Measurements from ENCODE around the gene ACSL6.

The ACSL6 gene

DNA sequence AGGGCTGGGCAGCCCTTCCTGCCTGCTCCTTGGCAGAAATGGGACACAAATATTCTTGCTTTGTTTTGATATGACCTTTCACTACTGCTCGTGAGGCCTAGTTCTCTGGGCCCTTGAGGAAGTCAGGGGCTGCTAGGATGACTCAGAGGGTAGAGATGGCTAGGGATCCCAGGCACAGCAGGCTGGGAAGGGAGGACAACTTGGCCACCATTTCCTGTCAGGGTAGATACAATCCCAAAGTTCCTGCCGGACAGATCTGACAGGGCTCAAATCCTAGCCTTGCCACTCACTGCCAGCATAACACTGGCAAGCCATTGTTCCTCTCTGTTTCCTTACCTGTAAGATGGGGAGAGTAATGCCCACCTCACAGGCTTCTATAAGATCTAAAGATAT, 34.2 kb downstream of the ACSL6 start:
- Mint-ChIP-seq H3K36me3 (ENCODE audit: low read depth) (no peaks in the 10 kb centered on the region), H3K4me1 (ENCODE audit: low read depth) (no peaks in the 10 kb centered on the region), H3K27me3 (peaks cover 2% of the 10 kb centered on the region), H3K27ac (no peak overlapping the region), H3K4me3 (no peak overlapping the region), H3K9me3 (no peaks in the 10 kb centered on the region)
- intact Hi-C loops (cut with micrococcal nuclease): no loop called here

- Mint-ChIP-seq H3K4me3 (no peak overlapping the region), H3K9me3 (no peaks in the 10 kb centered on the region), H3K4me1 (ENCODE audit: low read depth) (no peaks in the 10 kb centered on the region), H3K36me3 (ENCODE audit: low read depth) (no peaks in the 10 kb centered on the region), H3K27me3 (peaks cover 2% of the 10 kb centered on the region), H3K27ac (no peak overlapping the region)
- intact Hi-C loops (cut with micrococcal nuclease): no loop called here
These were observed 34.8 kb downstream of the ACSL6 start for GRCh38 chr5:131976414-131977211.

GRCh38 chr5:131974956-131975726, 36.3 kb downstream of the ACSL6 start:
- Mint-ChIP-seq H3K4me1 (ENCODE audit: low read depth) (no peaks in the 10 kb centered on the region), H3K4me3 (no peak overlapping the region), H3K27me3 (peaks cover 2% of the 10 kb centered on the region), H3K9me3 (no peaks in the 10 kb centered on the region), H3K36me3 (ENCODE audit: low read depth) (no peaks in the 10 kb centered on the region), H3K27ac (no peak overlapping the region)
- intact Hi-C loops (cut with micrococcal nuclease): no loop called here

DNA sequence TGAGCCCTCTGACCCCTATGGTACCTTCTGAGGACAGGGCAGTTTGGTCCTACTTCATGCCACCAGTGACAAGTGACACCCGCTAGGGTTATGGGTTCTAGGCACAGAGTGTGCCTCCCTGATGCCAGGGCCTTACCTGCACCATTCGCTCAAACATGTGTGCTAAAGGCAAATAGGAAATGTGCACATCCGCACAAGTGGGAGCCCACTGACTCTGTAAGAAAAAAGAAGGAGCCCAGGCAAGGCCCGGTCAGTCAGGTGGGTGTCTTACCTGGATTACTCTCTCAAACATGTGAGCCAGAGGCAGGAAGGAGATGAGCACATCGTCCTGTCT, 36.9 kb downstream of the ACSL6 start:
- Mint-ChIP-seq H3K4me3 (no peak overlapping the region), H3K36me3 (ENCODE audit: low read depth) (no peaks in the 10 kb centered on the region), H3K27ac (no peak overlapping the region), H3K27me3 (peaks cover 2% of the 10 kb centered on the region), H3K9me3 (no peaks in the 10 kb centered on the region), H3K4me1 (ENCODE audit: low read depth) (no peaks in the 10 kb centered on the region)
- intact Hi-C loops (cut with micrococcal nuclease): no loop called here

GRCh38 chr5:131974016-131974415, 37.4 kb downstream of the ACSL6 start:
- intact Hi-C loops (cut with micrococcal nuclease): no loop called here
- H3K4me1 Mint-ChIP-seq (ENCODE audit: low read depth): no peaks in the 10 kb centered on the region
- no peaks in the 10 kb centered on the region for H3K9me3 Mint-ChIP-seq

DNA sequence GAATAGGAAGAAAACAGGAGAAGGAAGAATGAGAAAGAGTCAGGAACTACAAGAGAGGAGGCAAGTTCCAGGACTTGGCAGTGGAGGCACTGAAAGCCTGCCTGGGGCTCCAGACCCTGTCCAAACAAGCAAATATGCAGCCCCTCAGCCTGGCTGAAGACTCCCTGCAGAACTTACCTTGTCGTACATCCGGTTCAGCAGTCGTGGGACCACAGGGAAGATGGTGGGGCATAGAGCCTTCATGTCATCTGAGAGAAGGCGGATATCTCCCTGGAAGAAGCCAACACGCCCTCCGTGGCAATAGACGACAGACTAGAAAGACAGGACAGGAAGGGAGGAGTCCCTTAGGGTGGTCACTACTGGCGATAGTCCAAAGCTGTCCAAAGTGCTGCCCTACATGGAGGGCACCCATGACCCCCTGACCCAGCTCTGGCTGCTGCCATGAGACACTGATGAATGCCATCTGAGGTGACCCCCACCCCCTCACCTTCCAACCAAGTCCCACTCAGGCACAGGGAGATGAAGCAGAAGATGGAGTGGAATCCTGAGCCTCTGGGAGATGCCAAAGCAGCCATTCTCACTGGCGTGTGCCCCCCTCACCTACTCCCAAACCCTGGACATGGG, 38.3 kb downstream of the ACSL6 start:
- no peak overlapping the region for H3K27ac Mint-ChIP-seq
- no peaks in the 10 kb centered on the region for H3K9me3 Mint-ChIP-seq
- H3K4me1 Mint-ChIP-seq (ENCODE audit: low read depth): no peaks in the 10 kb centered on the region
- intact Hi-C loops (cut with micrococcal nuclease): no loop called here
- no peaks in the 10 kb centered on the region for H3K36me3 Mint-ChIP-seq (ENCODE audit: low read depth)
- no peak overlapping the region for H3K4me3 Mint-ChIP-seq
- peaks cover 2% of the 10 kb centered on the region for H3K27me3 Mint-ChIP-seq

More at GRCh38 chr5:131974016-131974415, 37.4 kb downstream of the ACSL6 start:
- no peaks in the 10 kb centered on the region for H3K36me3 Mint-ChIP-seq (ENCODE audit: low read depth)
- H3K4me3 Mint-ChIP-seq: no peak overlapping the region
- H3K27ac Mint-ChIP-seq: no peak overlapping the region
- peaks cover 2% of the 10 kb centered on the region for H3K27me3 Mint-ChIP-seq

GRCh38 chr5:131968396-131968954, 43.0 kb downstream of the ACSL6 start:
- Mint-ChIP-seq H3K4me3 (no peak overlapping the region), H3K4me1 (ENCODE audit: low read depth) (no peaks in the 10 kb centered on the region), H3K27me3 (peaks cover 2% of the 10 kb centered on the region), H3K27ac (no peak overlapping the region), H3K36me3 (ENCODE audit: low read depth) (no peaks in the 10 kb centered on the region), H3K9me3 (no peaks in the 10 kb centered on the region)
- intact Hi-C loops (cut with micrococcal nuclease): no loop called here

DNA sequence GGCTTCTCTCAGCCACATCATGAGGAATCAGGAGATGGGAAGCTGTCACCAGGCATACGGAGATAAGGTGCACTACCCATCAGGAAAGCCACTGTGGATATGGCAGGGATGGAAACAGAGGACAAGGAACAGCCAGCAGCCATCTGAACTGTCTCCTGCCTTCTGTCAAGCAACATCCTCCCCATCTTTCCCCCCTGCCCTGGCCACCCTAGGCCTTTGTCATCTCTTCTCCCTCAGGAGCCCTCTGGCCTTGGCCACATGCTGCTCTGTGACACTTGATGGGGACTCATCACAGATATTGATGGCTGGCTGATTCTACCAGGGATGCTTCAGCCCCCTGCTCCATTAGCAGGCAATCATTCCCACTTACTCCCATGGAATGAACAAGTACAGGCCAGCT, 44.9 kb downstream of the ACSL6 start:
- peaks cover 3% of the 10 kb centered on the region for H3K27me3 Mint-ChIP-seq
- H3K4me1 Mint-ChIP-seq (ENCODE audit: low read depth): no peaks in the 10 kb centered on the region
- H3K27ac Mint-ChIP-seq: no peak overlapping the region
- intact Hi-C loops (cut with micrococcal nuclease): no loop called here
- H3K4me3 Mint-ChIP-seq: no peak overlapping the region
- no peaks in the 10 kb centered on the region for H3K9me3 Mint-ChIP-seq
- H3K36me3 Mint-ChIP-seq (ENCODE audit: low read depth): no peaks in the 10 kb centered on the region

- intact Hi-C loops (cut with micrococcal nuclease): no loop called here
- Mint-ChIP-seq H3K4me1 (ENCODE audit: low read depth) (no peaks in the 10 kb centered on the region), H3K9me3 (no peaks in the 10 kb centered on the region), H3K4me3 (no peak overlapping the region), H3K27me3 (peaks cover 3% of the 10 kb centered on the region), H3K36me3 (ENCODE audit: low read depth) (no peaks in the 10 kb centered on the region), H3K27ac (no peak overlapping the region)
These were observed 45.5 kb downstream of the ACSL6 start for GRCh38 chr5:131965826-131966415.

DNA sequence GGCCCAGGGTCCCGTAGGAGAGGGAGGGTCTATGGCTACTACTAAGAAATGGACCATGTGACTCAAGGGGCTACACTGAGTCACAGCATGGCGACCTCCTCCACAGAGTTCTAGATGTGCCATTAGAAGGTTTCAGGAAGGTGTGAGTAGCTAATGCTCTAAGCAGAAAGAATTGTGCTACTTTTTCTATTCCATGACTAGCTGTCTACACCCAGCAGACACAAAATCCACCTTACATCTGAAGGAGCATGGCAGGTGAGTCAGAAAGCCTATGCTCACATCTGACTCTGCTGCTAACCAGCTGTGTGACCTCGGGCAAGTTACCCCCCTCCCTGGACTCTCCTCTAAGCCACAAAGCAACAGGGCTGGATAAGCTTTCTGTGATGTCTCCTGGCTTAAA, 51.6 kb downstream of the ACSL6 start:
- H3K27ac Mint-ChIP-seq: no peak overlapping the region
- intact Hi-C loops (cut with micrococcal nuclease): no loop called here

DNA sequence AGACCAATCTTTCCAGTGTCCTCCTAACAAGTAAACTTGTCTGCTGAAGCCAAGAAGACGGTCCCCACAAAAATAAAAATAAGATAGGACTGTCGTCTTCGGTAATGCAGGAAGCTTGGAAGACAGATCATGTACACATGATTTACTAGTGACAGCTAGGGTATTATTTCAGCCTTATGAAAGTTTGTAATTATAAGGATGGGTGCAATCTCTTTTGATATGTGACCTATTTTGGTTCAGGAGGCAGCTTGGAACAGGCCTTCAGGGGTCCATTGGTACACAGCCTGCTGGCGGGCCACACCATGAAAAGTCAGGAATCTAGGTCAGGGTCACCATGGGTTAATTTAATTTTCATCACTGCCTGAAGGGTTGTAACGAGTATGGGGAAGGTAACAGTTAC, 52.3 kb downstream of the ACSL6 start:
- H3K4me3 Mint-ChIP-seq: no peak overlapping the region
- no peaks in the 10 kb centered on the region for H3K9me3 Mint-ChIP-seq
- no peaks in the 10 kb centered on the region for H3K4me1 Mint-ChIP-seq (ENCODE audit: low read depth)
- H3K27me3 Mint-ChIP-seq: peaks cover 6% of the 10 kb centered on the region
- H3K27ac Mint-ChIP-seq: no peak overlapping the region
- intact Hi-C loops (cut with micrococcal nuclease): no loop called here
- no peaks in the 10 kb centered on the region for H3K36me3 Mint-ChIP-seq (ENCODE audit: low read depth)

More for the DNA sequence above, 51.6 kb downstream of the ACSL6 start:
- Mint-ChIP-seq H3K9me3 (no peaks in the 10 kb centered on the region), H3K4me3 (no peak overlapping the region), H3K36me3 (ENCODE audit: low read depth) (no peaks in the 10 kb centered on the region), H3K27me3 (peaks cover 3% of the 10 kb centered on the region), H3K4me1 (ENCODE audit: low read depth) (no peaks in the 10 kb centered on the region)

DNA sequence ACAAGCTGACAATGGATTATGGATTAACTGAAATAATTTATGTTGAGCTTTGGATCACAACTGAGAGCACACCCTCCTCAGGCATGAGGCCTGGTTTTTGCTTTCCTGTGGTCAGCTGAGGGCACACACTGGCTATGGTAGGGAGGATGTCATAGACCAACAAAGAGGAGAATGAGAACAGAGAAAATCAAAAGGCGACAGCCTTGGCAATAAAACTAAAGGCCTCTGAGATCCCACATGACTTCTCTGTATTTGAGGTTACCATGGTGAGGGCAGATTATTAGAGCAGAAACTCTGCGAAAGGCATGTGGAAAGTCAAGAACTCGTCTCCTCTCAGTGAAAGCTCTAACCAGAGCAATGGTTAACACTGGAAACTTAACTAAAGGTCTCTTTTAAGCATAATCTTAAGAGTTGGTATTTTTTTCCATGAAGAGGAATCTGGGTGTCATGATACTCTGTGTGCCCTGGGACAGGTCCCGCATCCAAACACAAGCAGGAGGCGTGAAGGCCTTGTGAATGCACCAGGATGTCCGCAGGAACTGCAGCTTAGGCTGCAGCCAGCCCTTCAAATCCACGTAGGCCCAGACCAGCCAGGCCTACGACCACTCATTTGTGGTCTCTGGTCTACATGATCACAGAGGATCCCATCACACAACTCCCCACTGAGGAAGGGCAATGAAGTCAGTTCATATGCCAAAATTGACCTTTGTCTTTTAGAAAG, 53.6 kb downstream of the ACSL6 start:
- Mint-ChIP-seq H3K27me3 (peaks cover 4% of the 10 kb centered on the region), H3K4me3 (no peak overlapping the region), H3K27ac (no peak overlapping the region), H3K36me3 (ENCODE audit: low read depth) (no peaks in the 10 kb centered on the region), H3K4me1 (ENCODE audit: low read depth) (no peaks in the 10 kb centered on the region), H3K9me3 (no peaks in the 10 kb centered on the region)
- intact Hi-C loops (cut with micrococcal nuclease): no loop called here

DNA sequence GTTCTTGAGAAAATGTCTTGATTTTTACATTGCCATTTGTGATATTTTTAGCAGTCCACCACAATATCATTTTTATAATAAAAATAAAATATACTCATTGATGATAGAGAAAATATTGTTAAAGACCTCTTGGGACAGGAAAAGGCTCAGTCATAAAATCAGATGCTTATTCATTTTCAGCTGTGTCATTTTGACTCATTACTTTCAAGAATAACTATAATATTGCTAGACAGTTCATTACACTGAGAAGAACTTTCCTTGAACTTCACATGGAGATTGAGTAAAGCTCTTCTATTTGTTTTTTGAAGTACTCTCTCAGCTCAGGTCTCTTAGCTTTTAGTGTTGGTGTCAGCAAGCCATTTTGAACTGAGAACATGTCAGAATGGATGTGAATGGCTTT, 57.5 kb downstream of the ACSL6 start:
- H3K4me3 Mint-ChIP-seq: no peak overlapping the region
- H3K36me3 Mint-ChIP-seq (ENCODE audit: low read depth): no peaks in the 10 kb centered on the region
- H3K9me3 Mint-ChIP-seq: no peaks in the 10 kb centered on the region
- intact Hi-C loops (cut with micrococcal nuclease): no loop called here
- peaks cover 4% of the 10 kb centered on the region for H3K27me3 Mint-ChIP-seq
- no peak overlapping the region for H3K27ac Mint-ChIP-seq
- no peaks in the 10 kb centered on the region for H3K4me1 Mint-ChIP-seq (ENCODE audit: low read depth)
